Prostate gland (tissue), 2 donors: ENCODE results near the gene PAAF1.

Experiments used
- POLR2A ChIP-seq: fragments of 450-650 bp; IDR thresholded peaks from one replicate; pipeline ENCODE4 v1.6.1; 2016; ENCODE audit warnings: antibody characterized with exemption, mild to moderate bottlenecking
- POLR2AphosphoS5 ChIP-seq: sonication (generic); formaldehyde crosslinking; IDR thresholded peaks from one replicate; pipeline ENCODE4 v1.6.1; 2017; ENCODE audit warnings: antibody characterized with exemption
- TF ChIP-seq, protein P1 (sequence below), 4 experiments: fragments of 200-600 bp in 2 of 4; fragments of 450-650 bp in 2 of 4; sonication (generic) in 2 of 4; IDR thresholded peaks; 1 replicate in 3 of 4; 2 replicates in 1 of 4; pipeline ENCODE4 v1.5.1; 2016 to 2019; ENCODE audit warnings: antibody characterized with exemption in 4 of 4, mild to moderate bottlenecking in 2 of 4, moderate library complexity in 2 of 4

DNA sequence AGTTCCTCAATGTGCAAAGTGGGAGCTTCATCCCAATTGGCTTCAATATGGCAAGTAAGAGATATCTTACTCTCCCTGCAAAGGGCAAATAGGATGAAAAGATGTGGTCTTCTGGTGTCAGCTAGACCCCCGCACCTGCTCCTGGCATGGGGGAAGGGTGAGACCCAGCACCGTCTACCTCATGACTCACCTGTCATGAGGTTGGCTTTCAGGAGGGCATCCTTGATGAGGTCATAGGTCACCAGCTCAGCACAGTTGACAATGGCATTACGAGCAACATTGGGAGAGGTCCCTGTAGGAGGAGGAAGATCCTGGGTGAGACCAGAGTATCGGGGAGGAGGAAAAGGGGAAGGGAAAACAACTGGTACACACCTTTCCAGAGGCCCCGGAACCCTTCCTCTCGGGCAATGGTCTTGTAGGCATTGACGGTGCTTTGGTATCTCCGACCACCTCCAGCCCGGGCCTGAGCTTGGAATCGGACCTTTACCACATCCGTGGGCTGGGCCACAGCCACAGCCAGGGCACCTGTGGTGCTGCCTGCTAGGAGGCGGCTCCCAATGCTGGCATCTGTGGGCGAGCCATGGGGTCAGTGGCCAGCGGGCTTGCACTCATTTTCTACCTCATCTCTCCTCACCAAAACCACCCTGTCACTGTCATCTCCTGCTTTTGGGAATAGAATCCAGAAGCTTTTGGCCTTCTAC is 99.8 kb downstream of the PAAF1 start:
- TF ChIP-seq, protein P1, sequence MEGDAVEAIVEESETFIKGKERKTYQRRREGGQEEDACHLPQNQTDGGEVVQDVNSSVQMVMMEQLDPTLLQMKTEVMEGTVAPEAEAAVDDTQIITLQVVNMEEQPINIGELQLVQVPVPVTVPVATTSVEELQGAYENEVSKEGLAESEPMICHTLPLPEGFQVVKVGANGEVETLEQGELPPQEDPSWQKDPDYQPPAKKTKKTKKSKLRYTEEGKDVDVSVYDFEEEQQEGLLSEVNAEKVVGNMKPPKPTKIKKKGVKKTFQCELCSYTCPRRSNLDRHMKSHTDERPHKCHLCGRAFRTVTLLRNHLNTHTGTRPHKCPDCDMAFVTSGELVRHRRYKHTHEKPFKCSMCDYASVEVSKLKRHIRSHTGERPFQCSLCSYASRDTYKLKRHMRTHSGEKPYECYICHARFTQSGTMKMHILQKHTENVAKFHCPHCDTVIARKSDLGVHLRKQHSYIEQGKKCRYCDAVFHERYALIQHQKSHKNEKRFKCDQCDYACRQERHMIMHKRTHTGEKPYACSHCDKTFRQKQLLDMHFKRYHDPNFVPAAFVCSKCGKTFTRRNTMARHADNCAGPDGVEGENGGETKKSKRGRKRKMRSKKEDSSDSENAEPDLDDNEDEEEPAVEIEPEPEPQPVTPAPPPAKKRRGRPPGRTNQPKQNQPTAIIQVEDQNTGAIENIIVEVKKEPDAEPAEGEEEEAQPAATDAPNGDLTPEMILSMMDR (IDR thresholded peaks at IDR 0.05) = no peak
- TF ChIP-seq POLR2AphosphoS5 (no peak), POLR2A (no peak)
